ENCODE measurements around the gene CRADD. TPM values are rescaled to one million over a fixed set of nuclear protein-coding genes. Genes with fewer than 3 reads are reported as not detected.

CRADD gene
- polyA plus RNA-seq, 1 of the 3 experiments (the other 2 are of a cell fraction) = 13.6 TPM

GRCh38 chr12:93915411-93915810 is 238.2 kb downstream of the CRADD start:
- Histone ChIP-seq H3K9me2 (no peaks in the 10 kb centered on the region), H3K4me3 (ENCODE audit: low read depth in 2 of 2, low read length in 1 of 2) (no peak overlapping the region), H3K27ac (ENCODE audit: low read depth in 2 of 2, low read length in 1 of 2) (no peak overlapping the region), H3K27me3 (ENCODE audit: insufficient read depth) (no peaks in the 10 kb centered on the region), H3F3A (replicated peaks; ENCODE audit: insufficient read depth) (peaks cover 37% of the 10 kb centered on the region), H3K4me1 (ENCODE audit: control insufficient read depth in 1 of 2, insufficient read depth in 2 of 2, low read depth in 1 of 2, low read length in 1 of 2) (peaks cover 0 to 21% of the 10 kb centered on the region in 2 experiments; a peak in 1 of 4 replicates), H3K36me3 (replicated peaks in 1 of 2; ENCODE audit: control insufficient read depth in 1 of 2, insufficient read depth in 2 of 2, low read length in 1 of 2) (no peaks in the 10 kb centered on the region), H3K9ac (no peak overlapping the region), H2AFZ (ENCODE audit: low read depth) (no peak overlapping the region), H4K20me1 (ENCODE audit: insufficient read depth) (no peaks in the 10 kb centered on the region), H3K79me2 (ENCODE audit: insufficient read depth) (no peaks in the 10 kb centered on the region), H3K4me2 (no peak overlapping the region), H3K9me3 (no peaks in the 10 kb centered on the region)
- WGBS (ENCODE audit: low lambda C conversion rate) = 100% methylated on average over 3 of the region's 3 CpGs
- ChIA-PET CTCF (no interaction called here), POLR2A (no interaction called here)
- no peak for TF ChIP-seq GATA2 (CRISPR knock-in tag; IDR thresholded peaks at IDR 0.05)
- no peak for TF ChIP-seq TAF1 (IDR thresholded peaks at IDR 0.05; ENCODE audit: borderline replicate concordance, low read depth, low read length)
- no peak for TF ChIP-seq ELF1 (IDR thresholded peaks at IDR 0.05)
- TF ChIP-seq NRF1 (IDR thresholded peaks at IDR 0.05; ENCODE audit: low read depth, low read length) = no peak
- no peak for TF ChIP-seq RCOR1 (IDR thresholded peaks at IDR 0.05; ENCODE audit: low read length)
- TF ChIP-seq FOXM1 (IDR thresholded peaks at IDR 0.05; ENCODE audit: low read depth) = no peak
- TF ChIP-seq, protein P1, sequence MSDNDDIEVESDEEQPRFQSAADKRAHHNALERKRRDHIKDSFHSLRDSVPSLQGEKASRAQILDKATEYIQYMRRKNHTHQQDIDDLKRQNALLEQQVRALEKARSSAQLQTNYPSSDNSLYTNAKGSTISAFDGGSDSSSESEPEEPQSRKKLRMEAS (IDR thresholded peaks at IDR 0.05; ENCODE audit: low read depth) = no peak
- TF ChIP-seq, protein P2, sequence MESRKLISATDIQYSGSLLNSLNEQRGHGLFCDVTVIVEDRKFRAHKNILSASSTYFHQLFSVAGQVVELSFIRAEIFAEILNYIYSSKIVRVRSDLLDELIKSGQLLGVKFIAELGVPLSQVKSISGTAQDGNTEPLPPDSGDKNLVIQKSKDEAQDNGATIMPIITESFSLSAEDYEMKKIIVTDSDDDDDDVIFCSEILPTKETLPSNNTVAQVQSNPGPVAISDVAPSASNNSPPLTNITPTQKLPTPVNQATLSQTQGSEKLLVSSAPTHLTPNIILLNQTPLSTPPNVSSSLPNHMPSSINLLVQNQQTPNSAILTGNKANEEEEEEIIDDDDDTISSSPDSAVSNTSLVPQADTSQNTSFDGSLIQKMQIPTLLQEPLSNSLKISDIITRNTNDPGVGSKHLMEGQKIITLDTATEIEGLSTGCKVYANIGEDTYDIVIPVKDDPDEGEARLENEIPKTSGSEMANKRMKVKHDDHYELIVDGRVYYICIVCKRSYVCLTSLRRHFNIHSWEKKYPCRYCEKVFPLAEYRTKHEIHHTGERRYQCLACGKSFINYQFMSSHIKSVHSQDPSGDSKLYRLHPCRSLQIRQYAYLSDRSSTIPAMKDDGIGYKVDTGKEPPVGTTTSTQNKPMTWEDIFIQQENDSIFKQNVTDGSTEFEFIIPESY (IDR thresholded peaks at IDR 0.05; ENCODE audit: borderline replicate concordance, low read depth) = no peak
- TF ChIP-seq YY1 (IDR thresholded peaks at IDR 0.05; ENCODE audit: low read depth) = no peak
- no peak for TF ChIP-seq POLR2AphosphoS5 (IDR thresholded peaks at IDR 0.05; ENCODE audit: low read depth, low read length)
- TF ChIP-seq, protein P3, sequence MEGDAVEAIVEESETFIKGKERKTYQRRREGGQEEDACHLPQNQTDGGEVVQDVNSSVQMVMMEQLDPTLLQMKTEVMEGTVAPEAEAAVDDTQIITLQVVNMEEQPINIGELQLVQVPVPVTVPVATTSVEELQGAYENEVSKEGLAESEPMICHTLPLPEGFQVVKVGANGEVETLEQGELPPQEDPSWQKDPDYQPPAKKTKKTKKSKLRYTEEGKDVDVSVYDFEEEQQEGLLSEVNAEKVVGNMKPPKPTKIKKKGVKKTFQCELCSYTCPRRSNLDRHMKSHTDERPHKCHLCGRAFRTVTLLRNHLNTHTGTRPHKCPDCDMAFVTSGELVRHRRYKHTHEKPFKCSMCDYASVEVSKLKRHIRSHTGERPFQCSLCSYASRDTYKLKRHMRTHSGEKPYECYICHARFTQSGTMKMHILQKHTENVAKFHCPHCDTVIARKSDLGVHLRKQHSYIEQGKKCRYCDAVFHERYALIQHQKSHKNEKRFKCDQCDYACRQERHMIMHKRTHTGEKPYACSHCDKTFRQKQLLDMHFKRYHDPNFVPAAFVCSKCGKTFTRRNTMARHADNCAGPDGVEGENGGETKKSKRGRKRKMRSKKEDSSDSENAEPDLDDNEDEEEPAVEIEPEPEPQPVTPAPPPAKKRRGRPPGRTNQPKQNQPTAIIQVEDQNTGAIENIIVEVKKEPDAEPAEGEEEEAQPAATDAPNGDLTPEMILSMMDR (IDR thresholded peaks at IDR 0.05) = no peak
- TF ChIP-seq GABPA (IDR thresholded peaks at IDR 0.05; ENCODE audit: low read depth) = no peak
- no peak for TF ChIP-seq REST (IDR thresholded peaks at IDR 0.05; ENCODE audit: low read depth, low read length)
- no peak for TF ChIP-seq FOSL2 (IDR thresholded peaks at IDR 0.05; ENCODE audit: borderline replicate concordance, low read depth)
- DNase-seq = no peak
